ENCODE data around the gene RRP36.

The RRP36 gene

DNA sequence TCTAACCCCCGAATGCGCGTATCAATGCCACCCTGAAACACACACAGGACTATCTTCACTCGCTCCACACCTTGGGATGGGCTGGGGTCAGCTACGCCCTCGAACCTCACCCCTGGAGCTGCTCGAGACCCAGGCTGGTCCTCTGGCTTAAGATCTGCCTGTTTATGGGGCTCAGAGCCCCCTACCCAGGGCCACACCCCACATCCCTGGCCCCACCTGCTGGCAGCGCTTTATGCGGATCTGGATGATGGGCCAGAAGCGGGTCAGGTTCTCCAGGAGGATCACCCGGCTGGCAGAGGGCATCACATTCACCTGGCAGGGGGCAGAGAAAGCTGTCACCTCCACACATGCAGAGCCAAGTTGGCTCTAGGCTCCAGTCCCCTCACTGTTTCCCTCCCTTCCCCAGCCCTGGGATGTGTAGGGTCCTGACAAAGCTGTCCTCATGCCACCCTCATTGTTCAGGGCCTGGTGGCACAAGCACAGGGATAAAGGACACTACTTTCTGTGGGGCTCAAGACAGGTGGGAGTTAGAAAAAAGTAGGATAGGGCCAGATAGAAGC is 24.0 kb downstream of the RRP36 start:
- H3K9me3 ChIP-seq (ENCODE audit: insufficient read depth, low read depth, low read length): no peaks in the 10 kb centered on the region
- H3K4me3 ChIP-seq (ENCODE audit: low read length): no peak overlapping the region
- H3K9ac ChIP-seq (ENCODE audit: low read depth, low read length): no peak overlapping the region
- H3K27me3 ChIP-seq (ENCODE audit: insufficient read depth, low read length): no peaks in the 10 kb centered on the region
- no peaks in the 10 kb centered on the region for H3K4me1 ChIP-seq (ENCODE audit: insufficient read depth, low read length)
- no peak overlapping the region for H3K27ac ChIP-seq (ENCODE audit: low read length)
- H3K36me3 ChIP-seq (ENCODE audit: insufficient read depth, low read depth, low read length): peaks cover 67% of the 10 kb centered on the region

DNA sequence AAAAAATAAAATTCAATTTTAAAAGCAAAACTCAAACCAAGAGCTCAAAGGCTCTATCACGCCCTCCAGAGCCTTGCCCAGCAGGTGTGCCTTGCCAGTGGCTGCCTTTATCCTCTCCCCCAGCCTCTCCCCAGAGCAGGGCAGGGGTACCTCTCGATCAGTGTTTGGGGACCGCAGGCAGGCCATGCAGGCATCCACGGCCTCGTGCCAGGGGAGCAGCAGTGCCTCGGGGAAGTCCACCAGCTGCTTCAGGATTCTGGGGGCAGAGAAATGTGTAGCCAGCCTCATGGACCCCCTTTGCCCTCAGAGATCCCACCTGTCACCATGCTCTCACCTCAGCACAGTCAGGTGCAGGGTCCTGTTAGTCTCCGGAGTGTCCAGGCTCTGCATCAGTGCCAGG is 26.6 kb downstream of the RRP36 start:
- no peaks in the 10 kb centered on the region for H3K27me3 ChIP-seq (ENCODE audit: insufficient read depth, low read length)
- H3K4me3 ChIP-seq (ENCODE audit: low read length): no peak overlapping the region
- no peaks in the 10 kb centered on the region for H3K9me3 ChIP-seq (ENCODE audit: insufficient read depth, low read depth, low read length)
- no peak overlapping the region for H3K9ac ChIP-seq (ENCODE audit: low read depth, low read length)
- peaks cover 60% of the 10 kb centered on the region for H3K36me3 ChIP-seq (ENCODE audit: insufficient read depth, low read depth, low read length)
- peaks cover 5% of the 10 kb centered on the region for H3K4me1 ChIP-seq (ENCODE audit: insufficient read depth, low read length)
- H3K27ac ChIP-seq (ENCODE audit: low read length): no peak overlapping the region

DNA sequence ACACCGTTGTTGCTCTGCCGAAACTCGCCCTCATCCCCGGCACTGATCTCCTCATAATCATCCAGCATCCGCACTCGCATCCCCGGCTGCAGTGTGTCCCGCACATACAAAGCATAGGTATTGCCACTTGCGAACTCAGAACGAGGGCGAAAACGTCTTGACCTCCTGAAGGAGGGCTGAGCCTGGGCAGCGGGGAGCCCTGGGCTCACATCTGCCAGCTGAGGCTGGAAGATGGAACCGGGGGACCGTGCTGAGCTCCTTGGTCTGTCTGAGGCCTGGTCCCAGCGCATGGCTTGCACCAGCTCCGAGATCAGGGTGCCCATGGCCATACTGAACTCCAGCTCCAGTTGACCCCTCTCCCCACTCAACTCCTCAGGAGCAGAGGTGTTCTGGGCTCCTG is 29.6 kb downstream of the RRP36 start:
- Histone ChIP-seq H3K4me1 (ENCODE audit: insufficient read depth, low read length) (peaks cover 9% of the 10 kb centered on the region), H3K9ac (ENCODE audit: low read depth, low read length) (no peak overlapping the region), H3K9me3 (ENCODE audit: insufficient read depth, low read depth, low read length) (no peaks in the 10 kb centered on the region), H3K36me3 (ENCODE audit: insufficient read depth, low read depth, low read length) (peaks cover 51% of the 10 kb centered on the region), H3K27me3 (ENCODE audit: insufficient read depth, low read length) (no peaks in the 10 kb centered on the region), H3K27ac (ENCODE audit: low read length) (no peak overlapping the region), H3K4me3 (ENCODE audit: low read length) (no peak overlapping the region)

DNA sequence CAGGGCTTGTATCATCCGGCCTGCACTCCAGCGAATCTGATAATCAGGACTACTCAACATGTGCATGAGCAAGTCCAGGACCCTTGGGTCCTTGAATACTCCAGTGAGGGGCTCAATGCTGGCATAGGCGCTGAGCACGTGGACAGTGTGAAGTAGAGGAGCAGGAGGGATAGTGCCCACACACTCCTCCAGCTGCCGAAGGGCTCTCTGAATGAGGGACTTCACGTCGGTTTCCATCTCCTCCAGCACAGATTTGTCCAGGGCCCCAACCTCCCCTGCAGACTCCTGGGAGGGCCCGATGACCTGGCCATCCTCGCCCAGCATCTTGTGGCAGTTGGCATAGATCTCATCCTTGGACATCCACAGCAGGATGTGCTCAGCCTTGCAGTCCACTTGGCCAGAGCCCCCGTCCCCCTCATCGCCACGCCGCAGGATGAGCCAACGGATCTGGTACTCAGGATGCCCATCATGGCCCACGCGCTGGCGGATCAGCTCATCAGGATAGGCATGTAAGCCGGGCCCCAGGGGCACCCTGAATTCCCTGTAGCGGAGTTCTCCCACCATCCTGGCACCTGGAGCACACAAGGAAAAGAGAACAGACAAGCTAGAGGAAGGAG is 30.9 kb downstream of the RRP36 start:
- H3K4me3 ChIP-seq (ENCODE audit: low read length): peak overlapping the region; percentile 79

DNA sequence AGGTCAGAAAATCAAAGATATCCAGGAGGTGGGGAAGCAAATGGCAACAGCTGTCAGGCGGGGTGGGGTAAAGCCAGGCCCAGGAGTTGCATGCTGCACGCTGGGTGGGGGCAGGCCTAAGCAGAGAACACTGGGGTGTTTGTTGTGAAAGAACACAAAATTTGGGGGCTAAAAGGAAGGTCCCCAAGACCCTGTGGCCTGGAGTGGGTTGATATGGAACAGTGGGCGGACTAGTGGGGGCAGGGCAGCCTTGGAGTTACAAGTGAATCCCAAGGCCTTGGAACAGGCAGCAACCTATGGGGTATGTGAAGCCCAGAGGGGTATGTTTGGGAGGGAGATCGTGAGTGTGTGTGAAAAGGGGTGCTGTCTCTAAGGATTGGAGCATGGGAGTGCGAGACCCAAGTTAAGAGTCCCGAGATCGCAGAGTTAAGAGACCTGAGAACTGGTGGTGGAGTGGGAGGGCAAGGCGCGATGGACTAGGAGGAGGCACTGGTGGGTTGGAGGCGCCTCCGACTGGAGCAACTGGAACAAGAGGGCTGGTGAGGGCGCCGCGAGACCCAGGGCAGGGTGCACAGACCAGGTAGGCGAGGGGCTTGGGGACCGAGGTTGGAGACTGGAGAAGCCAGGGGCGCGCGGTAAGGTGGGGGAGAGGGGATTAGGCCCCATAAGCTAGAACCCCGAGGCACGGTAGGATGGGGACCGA is 31.6 kb downstream of the RRP36 start:
- H3K36me3 ChIP-seq (ENCODE audit: insufficient read depth, low read depth, low read length): peaks cover 45% of the 10 kb centered on the region
- peak overlapping the region; percentile 89 for H3K9ac ChIP-seq (ENCODE audit: low read depth, low read length)
- peak overlapping the region; percentile 93 for H3K27ac ChIP-seq (ENCODE audit: low read length)
- H3K9me3 ChIP-seq (ENCODE audit: insufficient read depth, low read depth, low read length): no peaks in the 10 kb centered on the region
- no peaks in the 10 kb centered on the region for H3K27me3 ChIP-seq (ENCODE audit: insufficient read depth, low read length)
- peak overlapping the region; percentile 79 for H3K4me3 ChIP-seq (ENCODE audit: low read length)
- peaks cover 9% of the 10 kb centered on the region for H3K4me1 ChIP-seq (ENCODE audit: insufficient read depth, low read length)

More for the DNA sequence above, 30.9 kb downstream of the RRP36 start:
- Histone ChIP-seq H3K36me3 (ENCODE audit: insufficient read depth, low read depth, low read length) (peaks cover 44% of the 10 kb centered on the region), H3K4me1 (ENCODE audit: insufficient read depth, low read length) (peaks cover 9% of the 10 kb centered on the region), H3K27ac (ENCODE audit: low read length) (no peak overlapping the region), H3K27me3 (ENCODE audit: insufficient read depth, low read length) (no peaks in the 10 kb centered on the region), H3K9ac (ENCODE audit: low read depth, low read length) (peak overlapping the region; percentile 89; the same call in 1 of the 2 replicates), H3K9me3 (ENCODE audit: insufficient read depth, low read depth, low read length) (no peaks in the 10 kb centered on the region)

DNA sequence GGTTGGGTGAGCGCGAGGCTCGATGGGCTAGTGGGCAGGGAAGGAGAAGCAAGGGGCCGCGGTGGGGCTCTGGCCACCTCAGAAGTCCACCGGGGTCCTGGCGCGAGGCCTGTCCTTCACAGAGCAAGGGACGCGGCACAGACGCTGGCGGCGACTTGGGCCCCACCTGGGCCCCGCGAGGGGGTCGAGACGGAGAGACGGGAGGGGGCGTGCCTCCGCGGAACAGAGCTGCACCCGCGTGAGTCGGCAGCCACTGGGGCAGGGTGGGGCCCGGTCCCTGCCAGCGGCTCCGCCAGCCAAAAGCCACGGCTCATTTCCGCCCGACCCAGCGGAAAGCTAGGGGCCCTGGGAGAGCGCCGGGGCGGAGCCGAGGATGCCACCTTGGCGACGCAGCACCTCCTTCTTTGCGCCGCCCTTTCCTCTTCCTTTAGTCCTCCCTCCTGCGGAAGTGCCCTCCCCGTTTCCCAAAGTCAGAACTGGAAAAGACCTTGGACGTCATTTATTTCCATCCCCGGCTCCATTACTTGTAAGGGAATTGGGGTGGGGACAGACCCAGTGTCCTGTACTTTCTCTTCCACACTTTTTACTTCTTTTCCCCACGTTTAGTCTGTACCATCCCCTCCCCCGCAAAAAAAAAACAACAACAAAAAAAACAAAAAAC is 32.3 kb downstream of the RRP36 start, which contains the start of gene CUL7:
CUL7 (minus strand) TSS at position 307 of the 661 bp plus-strand sequence. CDS start 1,063 bp downstream, outside the sequence.
- Histone ChIP-seq H3K4me3 (ENCODE audit: low read length) (peak within 1 kb of the TSS; percentile 79), H3K27me3 (ENCODE audit: insufficient read depth, low read length) (no peaks in the 10 kb centered on the region), H3K9me3 (ENCODE audit: insufficient read depth, low read depth, low read length) (no peaks in the 10 kb centered on the region), H3K4me1 (ENCODE audit: insufficient read depth, low read length) (peaks cover 14% of the 10 kb centered on the region), H3K9ac (ENCODE audit: low read depth, low read length) (peak within 1 kb of the TSS; percentile 89), H3K36me3 (ENCODE audit: insufficient read depth, low read depth, low read length) (peaks cover 41% of the 10 kb centered on the region), H3K27ac (ENCODE audit: low read length) (peak within 1 kb of the TSS; percentile 93)

DNA sequence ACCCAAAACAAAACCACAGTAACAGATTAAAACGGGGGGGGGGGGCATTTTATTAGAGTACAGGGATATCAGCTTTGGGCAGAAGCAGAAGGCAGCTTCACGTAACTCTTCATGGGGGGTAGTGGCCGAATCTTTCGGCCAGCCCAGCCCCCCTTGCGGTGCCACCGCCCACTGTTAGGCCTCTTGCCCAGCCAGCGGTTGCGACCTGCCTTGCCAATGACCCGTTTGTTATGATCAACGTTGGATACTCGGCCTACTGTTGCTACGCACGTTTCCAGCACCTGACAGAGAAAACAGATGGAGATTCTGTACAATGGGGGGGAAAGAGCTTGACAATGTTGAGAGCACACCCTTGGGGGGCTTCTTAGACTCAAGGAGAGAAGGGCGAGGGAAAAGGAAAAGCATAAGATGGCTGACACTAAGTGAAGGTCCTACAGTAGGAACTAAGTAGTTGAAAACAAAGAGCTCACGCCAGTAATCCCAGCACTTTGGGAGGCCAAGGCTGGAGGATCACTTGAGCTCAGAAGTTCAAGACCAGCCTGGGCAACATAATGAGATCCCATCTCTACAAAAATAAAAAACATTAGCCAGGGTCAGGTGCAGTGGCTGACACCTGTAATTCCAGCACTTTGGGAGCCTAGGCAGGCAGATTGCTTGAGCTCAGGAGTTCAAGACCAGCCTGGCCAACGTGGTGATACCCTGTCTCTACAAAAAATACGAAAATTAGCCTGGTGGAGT is 33.0 kb downstream of the RRP36 start:
- H3K36me3 ChIP-seq (ENCODE audit: insufficient read depth, low read depth, low read length): peaks cover 36% of the 10 kb centered on the region
- no peaks in the 10 kb centered on the region for H3K9me3 ChIP-seq (ENCODE audit: insufficient read depth, low read depth, low read length)
- no peak overlapping the region for H3K27ac ChIP-seq (ENCODE audit: low read length)
- peak overlapping the region; percentile 89; the same call in 1 of the 2 replicates for H3K9ac ChIP-seq (ENCODE audit: low read depth, low read length)
- H3K4me3 ChIP-seq (ENCODE audit: low read length): peak overlapping the region; percentile 79; the same call in 1 of the 2 replicates
- H3K27me3 ChIP-seq (ENCODE audit: insufficient read depth, low read length): no peaks in the 10 kb centered on the region
- peaks cover 14% of the 10 kb centered on the region for H3K4me1 ChIP-seq (ENCODE audit: insufficient read depth, low read length)

DNA sequence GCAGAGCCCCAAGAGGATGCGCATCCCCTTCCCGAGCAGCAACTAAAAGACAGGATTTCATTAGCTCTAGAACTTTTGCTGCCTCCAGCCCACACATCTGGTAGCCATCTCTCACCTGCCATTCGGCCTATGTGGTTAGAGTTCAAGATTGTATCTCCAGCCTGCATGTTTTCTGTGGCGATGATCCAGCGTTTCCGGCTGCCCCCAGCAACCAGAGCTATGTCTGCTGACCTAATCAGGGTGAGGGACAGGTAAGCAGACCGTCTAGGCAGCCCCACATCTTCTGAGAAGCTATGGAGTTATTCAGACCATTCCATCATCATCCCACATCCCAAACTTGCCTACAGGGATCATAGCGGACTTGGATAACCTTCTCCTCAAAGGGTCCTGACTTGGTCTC is 34.5 kb downstream of the RRP36 start:
- peaks cover 14% of the 10 kb centered on the region for H3K4me1 ChIP-seq (ENCODE audit: insufficient read depth, low read length)
- no peaks in the 10 kb centered on the region for H3K27me3 ChIP-seq (ENCODE audit: insufficient read depth, low read length)
- H3K36me3 ChIP-seq (ENCODE audit: insufficient read depth, low read depth, low read length): peaks cover 27% of the 10 kb centered on the region
- no peaks in the 10 kb centered on the region for H3K9me3 ChIP-seq (ENCODE audit: insufficient read depth, low read depth, low read length)
- H3K4me3 ChIP-seq (ENCODE audit: low read length): no peak overlapping the region
- no peak overlapping the region for H3K27ac ChIP-seq (ENCODE audit: low read length)
- H3K9ac ChIP-seq (ENCODE audit: low read depth, low read length): no peak overlapping the region

DNA sequence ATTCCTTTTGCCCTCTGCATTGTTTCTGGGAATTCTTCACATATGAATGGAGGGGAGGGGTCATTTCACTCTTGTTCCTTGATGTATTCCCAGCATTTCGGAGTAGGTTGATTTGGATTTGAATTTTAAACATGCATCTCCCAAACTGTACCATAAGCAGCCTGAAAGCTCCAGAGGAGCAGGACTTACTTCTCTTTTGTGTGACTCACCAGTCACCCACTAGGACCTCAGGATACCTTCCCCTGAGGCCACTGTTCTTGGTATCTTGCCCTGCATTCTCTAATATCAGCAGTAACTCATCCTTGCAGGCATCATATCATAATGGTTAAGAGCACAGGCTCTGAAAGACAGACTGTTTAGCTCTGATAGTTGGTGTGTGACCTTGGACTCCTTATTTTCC is 37.1 kb downstream of the RRP36 start:
- no peaks in the 10 kb centered on the region for H3K27me3 ChIP-seq (ENCODE audit: insufficient read depth, low read length)
- H3K4me1 ChIP-seq (ENCODE audit: insufficient read depth, low read length): peaks cover 9% of the 10 kb centered on the region
- peaks cover 28% of the 10 kb centered on the region for H3K36me3 ChIP-seq (ENCODE audit: insufficient read depth, low read depth, low read length)
- H3K9me3 ChIP-seq (ENCODE audit: insufficient read depth, low read depth, low read length): no peaks in the 10 kb centered on the region
- peak overlapping the region; percentile 97 for H3K4me3 ChIP-seq (ENCODE audit: low read length)
- H3K27ac ChIP-seq (ENCODE audit: low read length): peak overlapping the region; percentile 49
- H3K9ac ChIP-seq (ENCODE audit: low read depth, low read length): peak overlapping the region; percentile 96

DNA sequence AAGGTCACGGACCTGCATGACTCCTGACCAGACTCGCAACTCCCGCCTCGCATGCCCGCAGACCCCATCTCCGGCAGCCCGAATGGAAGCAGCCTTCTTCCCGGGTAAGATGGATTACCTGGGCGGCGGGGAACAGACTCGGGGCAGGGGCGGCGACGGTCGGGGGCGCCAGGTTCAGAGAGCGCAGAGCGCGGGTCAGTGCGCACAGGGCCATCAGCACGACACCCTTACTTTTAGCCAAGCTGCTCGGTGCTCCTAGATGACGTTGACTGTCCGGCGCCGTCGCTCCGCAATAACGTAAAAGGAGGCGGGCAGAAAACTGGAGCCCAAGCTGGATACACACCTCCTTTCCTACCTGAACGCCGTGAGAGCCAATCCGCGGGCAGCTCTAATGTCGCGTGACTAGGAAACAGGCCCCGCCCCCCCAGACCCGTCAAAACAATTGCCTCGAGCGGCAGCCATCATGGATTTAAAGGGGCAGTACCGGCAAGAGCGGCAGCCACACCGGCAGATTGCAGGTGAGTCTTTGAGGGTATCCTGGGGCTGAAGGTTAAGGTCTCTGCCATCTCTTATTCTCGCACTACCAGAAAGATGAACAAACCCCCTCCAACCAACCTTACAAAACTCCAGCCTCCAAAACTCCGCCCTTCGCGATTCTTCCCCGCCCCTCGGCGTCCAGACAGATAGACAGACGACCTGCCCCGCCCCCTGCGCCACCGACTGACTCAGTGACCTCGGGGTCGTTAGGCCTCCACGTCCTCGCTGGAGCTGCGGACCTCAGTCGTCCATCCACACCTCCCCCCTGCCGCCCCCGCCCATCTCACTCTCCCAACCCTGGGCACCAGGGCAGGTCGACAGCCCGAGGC is 38.0 kb downstream of the RRP36 start, which contains the start of the genes KLC4 and MRPL2:
KLC4 (plus strand) TSS at position 464 of the 866 bp plus-strand sequence. CDS start 1,705 bp downstream, outside the sequence.
MRPL2 (minus strand) TSS at position 267 of the 866 bp plus-strand sequence; CDS start at position 214, 53 bp downstream.
- H3K27ac ChIP-seq (ENCODE audit: low read length): peak within 1 kb of the TSS; percentile 59
- H3K4me1 ChIP-seq (ENCODE audit: insufficient read depth, low read length): peaks cover 5% of the 10 kb centered on the region
- no peaks in the 10 kb centered on the region for H3K27me3 ChIP-seq (ENCODE audit: insufficient read depth, low read length)
- peaks cover 28% of the 10 kb centered on the region for H3K36me3 ChIP-seq (ENCODE audit: insufficient read depth, low read depth, low read length)
- H3K4me3 ChIP-seq (ENCODE audit: low read length): peak within 1 kb of the TSS; percentile 97
- no peaks in the 10 kb centered on the region for H3K9me3 ChIP-seq (ENCODE audit: insufficient read depth, low read depth, low read length)
- peak within 1 kb of the TSS; percentile 96 for H3K9ac ChIP-seq (ENCODE audit: low read depth, low read length)

All from iPS-20b (cell line).